Measurements from ENCODE around the gene SH3BP1.

The SH3BP1 gene

DNA sequence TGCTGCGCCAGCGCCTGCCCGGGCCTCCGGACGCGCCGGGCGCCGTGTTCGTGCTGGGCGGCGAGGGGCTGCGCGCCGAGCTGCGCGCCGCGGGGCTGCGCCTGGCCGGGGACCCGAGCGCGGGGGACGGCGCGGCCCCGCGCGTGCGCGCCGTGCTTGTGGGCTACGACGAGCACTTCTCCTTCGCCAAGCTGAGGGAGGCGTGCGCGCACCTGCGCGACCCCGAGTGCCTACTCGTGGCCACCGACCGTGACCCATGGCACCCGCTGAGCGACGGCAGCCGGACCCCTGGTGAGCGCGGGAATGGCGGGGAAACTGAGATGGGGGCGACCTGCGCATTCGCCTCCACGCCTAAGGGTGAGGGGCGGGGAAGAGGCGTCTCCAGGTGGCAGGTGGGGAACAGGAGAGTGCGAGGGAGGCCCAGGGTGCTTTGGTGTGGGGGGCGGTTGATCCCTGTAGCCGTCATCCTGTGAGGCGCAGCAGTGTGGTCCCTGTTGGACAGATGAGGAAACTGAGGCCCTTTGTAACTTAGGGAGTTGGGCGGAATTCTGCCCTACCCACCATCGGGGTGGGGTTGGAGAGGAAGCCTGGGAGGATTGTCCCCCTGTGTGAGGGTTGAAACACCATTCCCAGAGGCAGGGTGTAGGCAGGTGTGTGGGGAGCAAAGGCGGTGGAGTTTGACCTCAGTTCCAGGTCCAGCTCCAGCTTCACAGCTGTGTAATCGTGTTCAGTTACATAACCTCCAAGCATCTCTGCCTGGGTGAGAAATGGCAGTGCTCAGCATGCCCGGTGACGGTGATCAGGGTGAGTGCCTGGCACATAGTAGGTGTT lies 19.8 kb downstream of the SH3BP1 start:
- DNase-seq (ENCODE audit: low spot score) = peak; percentile 71

DNA sequence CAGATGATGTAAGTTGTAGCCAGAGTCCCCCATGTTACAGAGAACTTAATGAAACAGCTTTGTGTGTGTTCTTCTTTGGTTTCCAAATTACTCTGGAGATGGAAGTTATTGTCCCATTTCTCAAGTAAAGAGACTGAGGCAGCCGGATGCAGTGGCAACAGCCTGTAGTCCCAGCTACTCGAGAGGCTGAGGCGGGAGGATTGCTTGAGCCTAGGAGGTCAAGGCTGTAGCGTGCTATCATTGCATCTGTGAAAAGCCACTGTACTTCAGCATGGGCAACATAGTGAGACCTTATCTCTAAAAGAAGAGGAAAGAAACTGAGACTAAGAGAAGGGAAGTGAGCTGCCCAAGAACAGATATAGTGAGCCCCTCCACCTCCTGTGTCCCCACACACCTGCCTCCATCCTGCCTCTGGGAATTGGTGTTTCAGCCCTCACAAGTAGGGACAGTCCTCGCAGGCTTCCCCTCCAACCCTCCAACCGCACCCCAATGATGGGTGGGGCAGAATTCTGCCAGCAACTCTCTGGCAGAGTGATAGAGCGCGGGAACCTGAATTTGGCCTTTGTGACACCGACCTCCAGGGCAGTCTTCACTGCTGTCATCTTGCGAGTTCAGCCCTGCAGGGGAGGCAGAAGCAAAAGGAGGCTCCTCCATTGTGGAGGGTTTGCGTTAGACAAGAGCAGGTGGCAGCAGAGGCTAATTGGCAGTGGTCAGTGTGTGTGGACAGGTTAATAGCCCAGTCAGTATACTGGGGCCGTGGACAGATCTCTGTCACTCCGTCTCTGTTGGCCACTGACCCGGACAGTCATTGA lies 20.6 kb downstream of the SH3BP1 start:
- DNase-seq (ENCODE audit: low spot score) = no peak

DNA sequence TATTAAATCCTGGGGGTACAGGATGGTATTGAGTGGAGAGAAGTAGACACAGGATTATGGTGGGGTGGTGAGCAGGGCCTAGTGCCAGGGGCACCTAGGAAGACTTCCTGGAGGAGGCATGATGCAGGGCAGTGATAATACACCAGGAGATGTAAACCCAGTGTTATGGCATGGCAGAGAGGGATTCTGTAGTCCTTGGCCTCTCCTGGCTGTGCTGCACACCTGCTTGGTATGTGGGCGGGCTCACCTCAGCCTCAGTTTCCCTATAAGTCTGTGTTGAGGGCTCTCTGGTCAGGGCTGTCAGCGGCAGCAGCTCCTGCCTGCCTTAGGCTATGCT lies 21.2 kb downstream of the SH3BP1 start:
- no peak for DNase-seq (ENCODE audit: low spot score)

GRCh38 chr22:37661160-37661924 lies 21.9 kb downstream of the SH3BP1 start:
- no peak for DNase-seq (ENCODE audit: low spot score)

DNA sequence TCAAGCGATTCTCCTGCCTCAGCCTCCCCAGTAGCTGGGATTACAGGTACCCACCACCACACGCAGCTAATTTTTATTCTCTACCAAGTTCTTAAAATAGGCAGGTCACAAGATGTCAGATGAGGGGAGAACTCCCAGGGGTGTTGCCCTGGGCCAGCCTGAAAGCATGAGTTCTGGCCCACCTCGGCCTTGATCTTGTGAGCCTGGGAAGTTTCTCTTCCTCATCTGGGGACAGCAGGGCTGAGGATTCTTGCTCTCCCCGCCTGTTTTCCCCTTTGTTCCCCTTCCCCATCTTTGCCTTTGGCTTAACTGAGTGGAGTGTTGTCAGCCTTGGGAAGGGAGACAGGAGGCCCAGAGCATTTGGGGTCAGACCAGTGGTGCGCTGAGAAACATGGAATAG lies 22.6 kb downstream of the SH3BP1 start:
- DNase-seq (ENCODE audit: low spot score) = no peak

DNA sequence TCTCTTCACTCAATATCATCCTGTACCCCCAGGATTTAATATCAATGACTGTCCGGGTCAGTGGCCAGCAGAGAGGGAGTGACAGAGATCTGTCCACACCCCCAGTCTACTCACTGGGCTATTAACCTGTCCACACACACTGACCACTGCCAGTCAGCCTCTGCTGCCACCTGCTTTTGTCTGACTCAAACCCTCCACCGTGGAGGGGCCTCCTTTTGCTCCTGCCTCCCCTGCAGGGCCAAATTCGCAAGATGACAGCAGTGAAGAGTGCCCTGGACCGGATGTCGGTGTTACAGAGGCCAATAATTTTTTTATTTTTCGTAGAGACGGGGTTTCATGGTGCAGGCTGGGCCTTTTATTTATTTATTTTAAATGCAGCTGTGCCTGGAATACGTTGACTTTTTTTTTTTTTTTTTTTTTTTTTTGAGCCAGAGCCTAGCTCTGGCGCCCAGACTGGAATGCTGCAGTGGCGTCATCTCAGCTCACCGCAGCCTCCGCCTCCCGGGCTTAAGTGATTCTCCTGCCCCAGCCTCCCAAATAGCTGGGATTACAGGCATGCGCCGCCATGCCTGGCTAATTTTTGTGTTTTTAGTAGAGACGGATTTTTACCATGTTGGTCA lies 24.2 kb downstream of the SH3BP1 start:
- DNase-seq (ENCODE audit: low spot score) = no peak

- no peak for DNase-seq (ENCODE audit: low spot score)
Measured at GRCh38 chr22:37664249-37665101, 25.0 kb downstream of the SH3BP1 start.

DNA sequence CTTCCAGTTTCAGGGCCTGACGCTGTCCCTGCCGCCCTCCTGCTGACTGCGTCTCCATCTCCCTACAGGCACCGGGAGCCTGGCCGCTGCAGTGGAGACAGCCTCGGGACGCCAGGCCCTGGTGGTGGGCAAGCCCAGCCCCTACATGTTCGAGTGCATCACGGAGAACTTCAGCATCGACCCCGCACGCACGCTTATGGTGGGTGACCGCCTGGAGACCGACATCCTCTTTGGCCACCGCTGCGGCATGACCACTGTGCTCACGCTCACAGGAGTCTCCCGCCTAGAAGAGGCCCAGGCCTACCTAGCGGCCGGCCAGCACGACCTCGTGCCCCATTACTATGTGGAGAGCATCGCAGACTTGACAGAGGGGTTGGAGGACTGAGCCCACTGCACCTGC lies 26.0 kb downstream of the SH3BP1 start:
- no peak for DNase-seq (ENCODE audit: low spot score)

DNA sequence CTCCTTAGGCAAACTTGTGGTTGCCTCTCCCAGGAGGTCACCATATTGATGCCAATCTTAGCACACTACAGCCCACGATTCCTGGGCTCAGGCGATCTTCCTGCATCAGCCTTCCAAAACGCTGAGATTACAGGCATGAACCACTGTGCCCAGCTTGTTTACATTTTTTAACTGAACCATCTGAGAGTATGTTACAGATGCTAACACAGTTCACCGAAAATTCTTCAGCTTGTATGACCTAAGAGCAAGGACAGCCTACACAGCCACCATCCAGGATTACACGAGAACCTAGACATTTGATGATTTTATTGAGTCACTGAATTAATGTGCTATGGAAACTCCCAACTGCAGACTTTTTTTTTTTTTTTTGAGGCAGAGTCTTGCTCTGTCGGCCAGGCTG lies 30.1 kb downstream of the SH3BP1 start:
- DNase-seq (ENCODE audit: low spot score) = no peak

DNA sequence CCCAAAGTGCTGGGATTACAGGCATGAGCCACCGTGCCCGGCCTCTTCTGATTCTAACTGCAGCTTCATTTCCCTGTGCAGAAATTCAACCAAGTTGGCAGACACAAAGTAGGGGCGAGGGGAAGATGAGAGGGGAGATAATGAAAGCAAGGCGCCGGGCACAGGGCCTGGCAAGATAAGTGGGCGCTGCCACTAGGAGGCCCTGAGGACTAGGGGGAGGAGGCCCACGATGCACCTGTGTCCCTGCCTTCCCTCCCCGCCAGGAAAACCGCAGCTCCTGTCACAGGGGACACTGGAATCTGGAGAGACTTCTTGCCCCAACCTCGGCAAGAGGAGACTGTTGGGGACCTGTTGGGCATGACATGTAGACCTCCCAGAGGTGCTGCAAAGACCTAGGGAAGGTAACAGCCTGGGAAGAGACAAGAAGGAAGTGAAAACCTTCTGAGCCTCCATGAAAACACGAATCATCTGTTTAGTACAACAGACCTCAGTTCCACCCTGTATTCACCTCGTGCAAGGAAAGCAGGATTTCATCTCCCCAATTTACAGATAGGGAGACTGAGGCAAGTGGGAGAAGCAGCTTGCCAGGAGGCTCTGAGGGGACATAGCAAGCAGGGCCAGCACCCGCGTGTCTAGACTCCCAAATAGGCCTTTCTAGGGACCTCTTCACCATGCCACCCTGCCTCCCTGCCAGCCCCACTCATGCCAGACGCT lies 32.9 kb downstream of the SH3BP1 start:
- no peak for DNase-seq (ENCODE audit: low spot score)

DNA sequence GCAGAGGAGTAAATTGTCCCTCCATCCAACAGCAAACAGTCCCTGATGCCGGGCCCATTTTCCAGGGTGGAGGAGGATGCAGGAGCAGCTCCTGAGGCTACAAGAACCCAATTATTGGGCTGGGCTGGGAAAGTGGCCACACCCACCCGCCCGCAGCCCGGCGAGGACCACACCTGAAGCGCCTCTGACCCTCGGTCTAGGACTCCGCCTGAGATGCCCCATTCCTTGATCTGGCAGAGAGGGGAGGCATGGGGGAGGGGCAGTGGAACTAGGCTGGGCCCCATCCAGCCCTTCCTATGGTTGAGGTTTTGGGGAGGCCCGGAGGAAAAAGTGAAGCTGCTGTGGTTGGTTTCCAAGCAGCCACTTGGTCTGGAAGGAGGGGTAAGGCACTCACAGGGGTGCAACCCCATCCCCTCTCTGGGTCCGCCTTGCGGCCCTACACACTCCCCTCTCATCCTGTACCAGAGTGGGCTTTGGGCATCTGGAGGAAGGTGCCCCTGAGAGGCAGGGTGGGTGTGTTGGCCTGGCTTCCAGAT lies 33.5 kb downstream of the SH3BP1 start:
- no peak for DNase-seq (ENCODE audit: low spot score)

DNA sequence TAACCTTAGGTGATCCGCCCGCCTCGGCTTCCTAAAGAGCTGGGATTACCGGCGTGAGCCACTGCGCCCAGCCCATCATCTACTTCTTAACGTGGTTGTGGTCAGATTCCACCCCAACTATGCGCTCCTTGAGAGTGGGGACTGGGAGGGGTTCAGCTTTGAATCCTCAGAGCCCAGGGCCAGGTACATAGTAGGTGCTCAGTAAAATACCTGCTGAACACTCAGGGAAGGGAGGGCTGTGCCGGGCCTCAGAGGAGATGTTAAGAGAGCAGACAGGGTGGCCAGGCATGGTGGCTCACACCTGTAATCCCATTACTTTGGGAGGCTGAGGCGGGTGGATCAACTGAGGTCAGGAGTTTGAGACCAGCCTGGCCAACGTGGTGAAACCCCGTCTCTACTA lies 34.8 kb downstream of the SH3BP1 start:
- DNase-seq (ENCODE audit: low spot score) = no peak

DNA sequence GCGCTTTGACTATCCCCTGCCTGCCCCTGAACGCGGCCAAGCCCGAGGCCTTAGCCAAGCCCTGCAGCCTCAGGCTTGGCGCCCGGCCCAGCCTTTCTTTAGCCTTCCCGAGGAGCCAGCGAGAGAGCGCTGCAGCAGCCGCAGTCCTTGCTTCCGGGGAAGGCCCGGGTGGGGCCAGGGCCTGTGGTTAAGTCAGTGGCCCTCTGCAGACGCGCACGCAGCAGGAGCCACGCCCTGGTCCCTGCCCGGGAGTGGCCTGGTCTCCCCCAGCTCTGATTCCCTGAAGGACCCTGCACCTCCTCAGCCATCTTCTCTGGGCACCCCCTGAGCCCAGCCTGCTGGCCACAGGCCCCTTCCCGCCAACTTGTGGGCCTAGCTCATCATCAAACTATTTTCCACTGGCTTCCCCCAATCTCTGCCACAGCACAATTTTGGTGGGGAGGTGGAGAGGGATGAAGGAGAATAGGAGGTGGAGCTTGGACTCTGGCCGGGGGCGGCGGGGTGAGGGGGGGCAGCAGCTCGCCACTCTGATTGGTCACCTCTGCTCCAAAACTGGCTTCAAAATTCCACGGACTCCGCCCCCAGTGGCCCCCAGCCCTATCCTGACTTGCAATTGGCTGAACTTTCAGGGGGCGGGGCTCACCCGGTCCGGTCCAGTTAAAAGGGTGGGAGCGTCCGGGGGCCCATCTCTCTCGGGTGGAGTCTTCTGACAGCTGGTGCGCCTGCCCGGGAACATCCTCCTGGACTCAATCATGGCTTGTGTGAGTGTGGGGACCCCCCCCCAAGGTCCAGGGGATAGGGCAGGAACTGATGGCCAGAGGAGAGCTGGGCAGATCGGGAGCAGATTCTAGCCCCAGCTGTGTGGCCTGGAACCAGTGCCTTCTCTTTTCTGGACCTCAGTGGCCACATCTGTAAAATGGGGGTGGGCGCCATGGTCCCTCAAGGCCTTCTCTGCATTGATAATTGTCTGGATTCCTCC lies 35.8 kb downstream of the SH3BP1 start, which contains the start of gene LGALS1:
Gene LGALS1, plus strand, starts transcription at position 686 of the 979 bp plus-strand sequence. Its CDS starts 67 bp downstream, at position 753.
- peak; percentile 27 for DNase-seq (ENCODE audit: low spot score)

DNA sequence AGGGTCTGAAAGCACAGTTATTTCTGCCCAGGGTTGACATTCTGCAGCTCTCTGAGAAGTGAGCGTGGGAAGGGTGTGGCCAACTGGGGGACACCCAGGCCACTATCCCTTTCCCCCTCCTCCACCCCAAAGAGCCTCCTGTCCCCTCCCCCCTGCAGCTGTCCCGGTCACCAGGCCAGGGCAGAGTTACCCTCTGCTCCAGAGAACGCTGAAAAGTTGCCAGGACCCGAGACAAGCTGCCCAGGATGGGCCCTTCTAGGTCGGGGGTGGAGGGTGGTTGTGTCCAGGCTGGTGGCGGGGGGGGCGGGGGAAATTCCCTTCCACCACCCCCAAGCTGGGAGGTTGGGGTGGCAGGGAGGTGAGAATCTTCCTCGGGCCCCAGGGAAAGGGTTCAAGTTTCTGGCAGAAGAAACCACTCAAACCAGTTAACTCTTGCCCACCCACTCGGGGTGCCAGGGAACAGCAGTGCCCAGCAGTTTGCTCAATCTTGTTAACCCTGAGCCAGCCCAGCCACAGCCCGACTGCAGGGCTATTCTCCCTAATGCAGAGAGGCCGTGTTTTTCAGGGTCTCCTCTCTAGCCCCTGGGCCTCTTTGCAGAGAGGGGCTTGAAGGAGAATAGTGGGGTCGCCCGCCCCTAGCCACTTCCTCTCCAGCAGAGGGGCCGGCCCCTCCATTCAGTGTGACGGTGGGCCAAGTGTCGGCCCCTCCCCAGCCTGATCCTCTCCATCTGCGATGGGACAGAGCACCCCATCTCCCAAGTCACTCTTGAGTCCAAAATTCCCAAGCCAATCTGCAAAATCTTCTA lies 36.7 kb downstream of the SH3BP1 start:
- DNase-seq (ENCODE audit: low spot score) = no peak

GRCh38 chr22:37676736-37677492 lies 37.4 kb downstream of the SH3BP1 start:
- DNase-seq (ENCODE audit: low spot score) = peak; percentile 81

DNA sequence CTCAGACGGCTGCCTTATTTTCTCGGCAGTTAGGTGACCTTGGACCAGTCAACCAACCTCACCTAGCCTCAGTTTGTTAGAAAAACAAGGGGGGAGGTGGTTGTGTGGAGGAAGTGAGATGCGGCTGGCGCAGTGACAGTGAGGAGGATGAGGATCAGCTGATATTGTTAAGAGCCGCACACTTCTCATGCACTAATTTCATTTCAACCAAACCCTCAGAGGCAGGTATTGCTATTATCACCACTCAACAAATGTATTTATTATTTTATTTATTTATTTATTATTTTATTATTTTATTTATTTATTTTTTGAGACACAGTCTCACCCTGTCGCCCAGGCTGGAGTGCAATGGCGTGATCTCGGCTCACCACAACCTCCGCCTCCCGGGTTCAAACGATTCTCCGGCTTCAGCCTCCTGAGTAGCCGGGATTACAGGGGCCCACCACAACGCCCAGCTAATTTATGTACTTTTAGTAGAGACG lies 38.1 kb downstream of the SH3BP1 start:
- no peak for DNase-seq (ENCODE audit: low spot score)

DNA sequence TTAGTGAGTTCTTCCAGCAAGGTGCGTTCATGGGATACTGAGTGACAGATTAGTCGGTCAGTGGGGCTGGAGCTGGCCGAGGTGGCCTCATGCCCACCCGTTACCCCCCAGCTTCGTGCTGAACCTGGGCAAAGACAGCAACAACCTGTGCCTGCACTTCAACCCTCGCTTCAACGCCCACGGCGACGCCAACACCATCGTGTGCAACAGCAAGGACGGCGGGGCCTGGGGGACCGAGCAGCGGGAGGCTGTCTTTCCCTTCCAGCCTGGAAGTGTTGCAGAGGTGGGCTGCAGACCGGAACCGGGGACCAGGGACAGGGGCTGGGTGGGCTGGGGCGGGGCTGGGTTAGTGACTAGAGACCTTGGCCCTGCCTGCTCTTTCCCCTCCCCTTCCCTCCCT lies 38.9 kb downstream of the SH3BP1 start:
- no peak for DNase-seq (ENCODE audit: low spot score)
